Activated CD8-positive, alpha-beta T cell treated with anti-CD3 and anti-CD28 coated beads, Interleukin-2, amount 10 ng/mL, durations not matched to agents 7 days and 5 days (primary cell): ENCODE results near the gene LARP6. TPM values are rescaled to one million over a fixed set of nuclear protein-coding genes. Genes with fewer than 3 reads are reported as not detected.

Source experiments
- ATAC-seq: fragments of 150-1000 bp; cut with Tn5 transposase; one replicate; pipeline ENCODE4 v1.10.0; 2021; ENCODE audit warnings: moderate library complexity
- CTCF ChIA-PET: fragments of 350-600 bp; sonication (Branson Sonifier 250); formaldehyde crosslinking; loops from one replicate; lab custom pipeline; 2021; ENCODE audit warnings: antibody characterized with exemption; lab: Charles Lee
- POLR2A ChIA-PET: fragments of 350-600 bp; sonication (Branson Sonifier 250); formaldehyde crosslinking; loops from one replicate; lab custom pipeline; 2021; ENCODE audit warnings: antibody characterized with exemption; lab: Charles Lee
- DNase-seq: peaks from one replicate; pipeline ENCODE4 v3.0.0-alpha.2; 2020
- H3K27ac Mint-ChIP-seq: one replicate; pipeline ENCODE4 v1.8.0; 2021; ENCODE audit warnings: mild to moderate bottlenecking, mixed read lengths
- H3K27me3 Mint-ChIP-seq: one replicate; pipeline ENCODE4 v1.8.0; 2021; ENCODE audit warnings: low read depth, mixed read lengths
- H3K36me3 Mint-ChIP-seq: one replicate; pipeline ENCODE4 v1.8.0; 2021; ENCODE audit warnings: low read depth, mixed read lengths
- H3K4me1 Mint-ChIP-seq: one replicate; pipeline ENCODE4 v1.8.0; 2021; ENCODE audit warnings: low read depth, mixed read lengths
- H3K4me3 Mint-ChIP-seq: one replicate; pipeline ENCODE4 v1.8.0; 2021; ENCODE audit warnings: mild to moderate bottlenecking, mixed read lengths
- H3K9me3 Mint-ChIP-seq: one replicate; pipeline ENCODE4 v1.8.0; 2022; ENCODE audit warnings: mixed read lengths; ENCODE audit not compliant: insufficient read depth
- total RNA-seq, 2 experiments: library from RNA; stranded (reverse); gene quantifications; one replicate each; pipeline ENCODE4 v1.2.3, GENCODE V29; 2021

LARP6 gene
- total RNA-seq, 2 experiments from 2014 or later: not detected

DNA sequence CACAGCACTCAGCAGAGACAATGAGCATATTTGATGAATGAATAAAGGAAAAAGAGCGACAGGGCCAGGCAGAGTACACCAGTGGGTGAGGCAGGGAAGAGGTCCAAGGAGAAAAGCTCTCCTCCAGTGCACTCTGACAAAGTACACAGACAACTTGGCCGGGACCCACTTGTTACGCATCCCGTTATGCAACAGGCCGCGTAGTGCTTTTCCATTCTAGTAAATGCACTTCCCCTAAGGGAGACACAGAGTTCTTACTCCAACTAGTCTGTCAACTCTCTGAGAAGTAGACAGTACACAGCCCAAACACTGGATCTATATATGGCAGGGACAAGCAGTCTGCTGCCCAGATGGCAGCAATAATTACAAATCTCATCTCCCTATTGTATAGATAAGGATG, 18.5 kb downstream of the LARP6 start:
- Mint-ChIP-seq H3K9me3 (no peaks in the 10 kb centered on the region), H3K4me1 (no peaks in the 10 kb centered on the region), H3K27me3 (peaks cover 3% of the 10 kb centered on the region), H3K27ac (no peak overlapping the region), H3K4me3 (no peak overlapping the region), H3K36me3 (no peaks in the 10 kb centered on the region)
- ATAC-seq (no peak), DNase-seq (no peak)
- ChIA-PET CTCF (interaction anchor here (2.0 kb wide), 1 partner anchor 10 kb away, joined by 7 read pairs; no protein-coding TSS in a partner anchor), POLR2A (no interaction called here)

- Mint-ChIP-seq H3K4me1 (no peaks in the 10 kb centered on the region), H3K27me3 (peaks cover 3% of the 10 kb centered on the region), H3K27ac (no peak overlapping the region), H3K9me3 (no peaks in the 10 kb centered on the region), H3K4me3 (no peak overlapping the region), H3K36me3 (no peaks in the 10 kb centered on the region)
- CTCF ChIA-PET: interaction anchor here (2.0 kb wide), 1 partner anchor 10 kb away, joined by 7 read pairs; no protein-coding TSS in a partner anchor
- DNase-seq (no peak), ATAC-seq (no peak)
- POLR2A ChIA-PET: no interaction called here
These were observed 19.0 kb downstream of the LARP6 start for GRCh38 chr15:70834999-70835398.

DNA sequence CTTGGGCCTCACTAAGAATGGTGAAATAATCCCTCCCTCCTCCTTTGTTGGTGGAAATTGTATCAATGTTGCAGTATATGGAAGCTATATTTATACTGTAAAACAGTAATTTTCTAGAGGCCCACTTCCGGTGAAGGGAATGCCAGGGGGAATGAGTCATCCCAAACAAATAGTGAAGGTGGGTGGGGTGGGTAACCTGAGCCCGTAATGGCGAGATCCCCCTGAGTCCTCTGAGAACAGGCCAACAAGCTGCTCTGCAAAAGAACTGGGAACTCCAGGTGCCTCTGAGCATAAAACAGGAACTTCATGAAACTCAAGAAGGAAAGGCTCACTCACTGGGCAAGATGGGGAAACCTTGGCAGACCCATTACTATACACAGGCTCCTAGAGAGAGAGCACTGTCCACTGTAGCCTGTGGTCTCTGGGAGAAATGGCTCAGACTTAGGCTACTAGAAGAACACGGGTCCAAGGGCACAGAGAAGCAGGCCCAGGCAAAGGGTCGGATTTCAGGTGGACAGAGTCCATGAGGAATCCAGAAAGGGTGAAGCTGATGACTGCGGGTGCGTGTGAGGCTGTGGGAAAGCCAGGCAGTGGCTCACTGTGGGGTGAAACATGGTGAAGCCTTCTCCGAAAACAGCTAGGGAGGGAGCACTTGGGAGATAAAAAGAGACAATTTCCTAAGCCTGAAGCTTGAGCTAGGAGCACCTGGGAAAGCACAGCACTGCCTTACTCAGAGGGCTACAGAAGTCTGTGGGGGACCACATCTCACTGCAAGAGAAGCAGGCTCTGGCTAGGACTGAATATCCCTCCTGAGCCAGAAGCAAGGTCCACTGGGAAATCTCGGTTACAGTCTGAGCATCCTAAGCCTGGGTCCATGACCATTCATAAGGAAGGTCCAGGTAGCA, 19.8 kb downstream of the LARP6 start:
- DNase-seq (no peak), ATAC-seq (no peak)
- no peaks in the 10 kb centered on the region for H3K4me1 Mint-ChIP-seq
- H3K27ac Mint-ChIP-seq: no peak overlapping the region
- no peak overlapping the region for H3K4me3 Mint-ChIP-seq
- no peaks in the 10 kb centered on the region for H3K36me3 Mint-ChIP-seq
- H3K9me3 Mint-ChIP-seq: no peaks in the 10 kb centered on the region
- ChIA-PET POLR2A (no interaction called here), CTCF (interaction anchor here (2.1 kb wide), 1 partner anchor 9 kb away, joined by 6 read pairs; no protein-coding TSS in a partner anchor)
- peaks cover 7% of the 10 kb centered on the region for H3K27me3 Mint-ChIP-seq

GRCh38 chr15:70833422-70833821, 20.5 kb downstream of the LARP6 start:
- Mint-ChIP-seq H3K4me1 (no peaks in the 10 kb centered on the region), H3K4me3 (no peak overlapping the region)

DNA sequence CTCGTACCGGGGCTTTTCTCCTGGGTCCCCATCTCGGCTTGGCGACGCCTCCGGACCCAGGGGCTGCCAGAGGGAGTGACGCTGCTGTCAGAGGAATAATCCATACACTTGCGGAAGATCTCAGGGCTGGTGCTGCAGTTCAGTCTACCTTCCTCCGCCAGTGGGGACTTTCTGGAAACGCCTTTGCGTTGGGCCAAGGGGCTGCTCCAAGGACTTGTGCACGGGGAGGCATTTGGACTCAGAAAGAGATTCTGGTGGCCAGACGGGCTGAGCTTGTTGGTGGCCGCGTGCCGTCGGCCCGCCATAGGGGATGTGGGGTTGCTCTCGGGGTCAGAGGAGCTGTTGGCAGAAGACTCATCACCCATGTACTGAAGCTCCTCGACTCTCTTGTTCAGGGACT, 21.8 kb downstream of the LARP6 start:
- no peaks in the 10 kb centered on the region for H3K36me3 Mint-ChIP-seq
- H3K27me3 Mint-ChIP-seq: peaks cover 7% of the 10 kb centered on the region
- H3K4me1 Mint-ChIP-seq: no peaks in the 10 kb centered on the region
- CTCF ChIA-PET: interaction anchor here (2.1 kb wide), 1 partner anchor 7 kb away, joined by 6 read pairs; no protein-coding TSS in a partner anchor
- H3K27ac Mint-ChIP-seq: no peak overlapping the region
- DNase-seq: no peak
- POLR2A ChIA-PET: no interaction called here
- no peak overlapping the region for H3K4me3 Mint-ChIP-seq
- no peaks in the 10 kb centered on the region for H3K9me3 Mint-ChIP-seq
- no peak for ATAC-seq

More at GRCh38 chr15:70833422-70833821, 20.5 kb downstream of the LARP6 start:
- Mint-ChIP-seq H3K36me3 (no peaks in the 10 kb centered on the region), H3K27ac (no peak overlapping the region), H3K9me3 (no peaks in the 10 kb centered on the region), H3K27me3 (peaks cover 7% of the 10 kb centered on the region)
- CTCF ChIA-PET: interaction anchor here (2.1 kb wide), 1 partner anchor 9 kb away, joined by 6 read pairs; no protein-coding TSS in a partner anchor
- no peak for ATAC-seq
- DNase-seq: no peak
- POLR2A ChIA-PET: no interaction called here

DNA sequence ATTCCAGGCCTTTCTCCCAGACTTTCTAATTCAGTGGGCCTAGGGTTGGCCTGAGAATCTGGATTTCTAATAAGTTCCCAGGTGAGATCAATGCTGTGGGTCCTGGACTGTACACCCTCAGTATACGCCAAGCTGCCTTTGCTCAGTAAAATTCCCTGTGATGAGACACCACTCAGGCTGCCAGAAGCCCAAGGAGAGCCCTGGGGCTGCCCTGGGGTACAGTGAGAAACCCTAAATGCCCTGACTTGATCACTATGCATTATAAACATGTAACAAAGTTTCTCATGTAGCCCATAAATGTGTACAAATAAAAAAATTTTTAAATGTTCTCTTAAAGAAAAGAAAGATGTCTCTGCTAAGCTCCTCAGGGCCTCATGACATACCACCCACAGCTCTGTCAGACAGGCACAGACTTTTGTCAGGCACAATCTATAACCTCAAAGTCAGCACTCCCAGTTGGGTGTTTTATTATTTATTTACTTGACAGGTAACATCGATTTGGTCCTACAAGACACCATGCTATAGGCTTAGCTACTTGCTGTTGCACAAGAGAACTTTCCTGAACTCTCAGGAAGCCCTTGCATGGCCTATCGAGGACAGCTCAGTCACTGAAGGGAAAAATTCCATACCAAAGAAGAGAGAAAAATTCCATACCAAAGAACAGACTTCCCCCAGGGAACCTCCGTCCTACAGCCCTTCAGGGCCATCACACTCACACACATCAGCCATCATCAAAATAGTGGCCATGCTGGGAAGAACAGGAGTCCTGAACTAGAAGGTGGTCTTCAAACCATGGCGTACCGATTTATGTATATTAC, 22.7 kb downstream of the LARP6 start:
- ChIA-PET CTCF (interaction anchor here (0.9 kb wide), 1 partner anchor 609 kb away, joined by 3 read pairs; no protein-coding TSS in a partner anchor), POLR2A (no interaction called here)
- Mint-ChIP-seq H3K4me3 (no peak overlapping the region), H3K36me3 (no peaks in the 10 kb centered on the region), H3K27ac (no peak overlapping the region), H3K27me3 (peaks cover 7% of the 10 kb centered on the region), H3K9me3 (no peaks in the 10 kb centered on the region), H3K4me1 (peaks cover 1% of the 10 kb centered on the region)
- ATAC-seq: no peak
- no peak for DNase-seq

- no peak overlapping the region for H3K4me3 Mint-ChIP-seq
- ChIA-PET POLR2A (no interaction called here), CTCF (interaction anchor here (0.9 kb wide), 1 partner anchor 610 kb away, joined by 3 read pairs; no protein-coding TSS in a partner anchor)
- H3K36me3 Mint-ChIP-seq: no peaks in the 10 kb centered on the region
- peaks cover 1% of the 10 kb centered on the region for H3K4me1 Mint-ChIP-seq
- DNase-seq: no peak
- no peak overlapping the region for H3K27ac Mint-ChIP-seq
- H3K27me3 Mint-ChIP-seq: peaks cover 7% of the 10 kb centered on the region
- no peaks in the 10 kb centered on the region for H3K9me3 Mint-ChIP-seq
- no peak for ATAC-seq
These were observed 23.3 kb downstream of the LARP6 start for GRCh38 chr15:70830615-70831014.

DNA sequence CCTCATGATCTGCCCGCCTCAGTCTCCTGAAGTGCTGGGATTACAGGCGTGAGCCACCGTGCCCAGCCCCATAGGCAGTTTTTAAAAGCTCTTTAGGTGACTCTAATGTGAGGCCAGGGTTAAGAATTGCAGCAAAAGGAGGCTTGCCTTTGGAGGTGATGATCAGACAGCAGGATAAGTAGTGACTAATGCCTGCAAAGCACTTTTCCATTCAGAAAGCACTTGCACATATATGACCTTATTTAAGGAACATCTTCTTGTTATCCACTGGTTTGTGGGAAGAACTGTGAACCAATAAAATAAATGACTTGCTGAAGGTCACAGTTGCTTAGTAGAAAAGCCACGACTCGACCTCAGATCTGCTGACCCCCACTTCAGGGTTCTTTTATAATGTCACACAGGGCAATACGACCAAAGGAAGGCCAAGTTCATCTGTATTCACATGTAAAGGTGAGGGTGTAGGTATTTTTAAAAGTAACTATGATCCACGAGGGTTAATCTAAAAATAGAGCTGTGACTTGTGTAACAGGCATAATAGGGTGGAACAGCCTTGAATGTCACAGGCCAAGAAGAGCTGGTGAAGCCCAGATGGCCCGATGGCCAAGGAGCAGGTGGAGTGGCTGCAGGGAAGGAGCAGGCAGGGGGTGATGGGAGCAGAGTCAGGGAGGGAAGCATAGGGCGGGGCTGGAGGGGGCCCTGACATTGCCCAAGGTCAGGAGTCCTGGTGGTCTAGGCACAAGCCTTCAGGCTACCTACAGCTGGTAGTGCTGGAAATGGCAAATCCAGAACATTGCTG, 24.4 kb downstream of the LARP6 start:
- no peaks in the 10 kb centered on the region for H3K36me3 Mint-ChIP-seq
- peaks cover 6% of the 10 kb centered on the region for H3K27me3 Mint-ChIP-seq
- peaks cover 3% of the 10 kb centered on the region for H3K4me1 Mint-ChIP-seq
- ChIA-PET CTCF (interaction anchor here (1.0 kb wide), 1 partner anchor 12 kb away, joined by 3 read pairs; no protein-coding TSS in a partner anchor), POLR2A (no interaction called here)
- ATAC-seq: no peak
- H3K4me3 Mint-ChIP-seq: no peak overlapping the region
- DNase-seq: no peak
- no peaks in the 10 kb centered on the region for H3K9me3 Mint-ChIP-seq
- H3K27ac Mint-ChIP-seq: no peak overlapping the region

DNA sequence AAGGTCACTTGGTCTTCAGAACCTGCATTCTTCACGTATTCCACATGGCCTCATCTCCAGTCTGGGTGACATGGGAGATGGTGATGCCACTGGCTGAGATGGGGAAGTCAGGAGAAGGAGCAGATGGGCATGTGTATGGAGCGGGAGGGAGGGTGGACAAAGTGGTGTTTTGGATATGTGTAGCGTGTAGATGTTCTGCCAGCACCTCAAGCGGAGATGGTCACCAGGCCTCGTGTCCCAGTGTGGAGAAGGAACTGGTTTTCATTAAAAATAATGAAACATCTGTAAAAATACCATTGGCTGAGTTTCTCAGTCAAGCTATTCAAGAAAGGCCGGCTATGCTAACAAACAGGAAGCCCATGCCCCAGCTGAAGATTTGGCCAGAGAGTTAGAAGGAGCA, 26.2 kb downstream of the LARP6 start:
- Mint-ChIP-seq H3K4me1 (peaks cover 3% of the 10 kb centered on the region), H3K27ac (no peak overlapping the region), H3K4me3 (no peak overlapping the region), H3K9me3 (no peaks in the 10 kb centered on the region), H3K27me3 (peaks cover 6% of the 10 kb centered on the region), H3K36me3 (no peaks in the 10 kb centered on the region)
- ChIA-PET CTCF (interaction anchor here (0.8 kb wide), 1 partner anchor 147 kb away, joined by 3 read pairs; no protein-coding TSS in a partner anchor), POLR2A (no interaction called here)
- ATAC-seq: no peak
- no peak for DNase-seq

DNA sequence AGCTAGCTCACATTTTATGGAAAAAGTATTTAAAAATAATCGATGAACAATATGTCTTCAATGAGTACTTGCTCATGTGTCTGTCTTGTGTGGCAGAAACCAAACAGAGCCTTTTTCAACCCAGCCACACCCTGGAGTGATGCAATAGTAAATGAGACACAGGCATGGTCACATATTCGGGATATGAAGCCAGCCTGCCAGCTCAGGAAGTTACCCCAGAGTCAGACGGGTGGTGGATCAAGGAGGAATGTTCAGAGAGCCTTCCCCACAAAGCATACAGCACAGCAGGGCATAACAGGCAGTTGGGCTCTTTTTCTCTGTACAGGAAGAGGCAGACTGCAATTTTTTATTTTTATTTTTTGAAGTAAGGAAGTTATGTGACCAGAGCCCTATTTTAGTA, 27.3 kb downstream of the LARP6 start:
- Mint-ChIP-seq H3K27ac (no peak overlapping the region), H3K36me3 (no peaks in the 10 kb centered on the region), H3K9me3 (no peaks in the 10 kb centered on the region), H3K27me3 (peaks cover 6% of the 10 kb centered on the region), H3K4me3 (no peak overlapping the region), H3K4me1 (peaks cover 3% of the 10 kb centered on the region)
- ChIA-PET CTCF (interaction anchor here (1.5 to 3.7 kb wide), 3 partner anchors 13 to 618 kb away, joined by 4 to 11 read pairs (median 5); no protein-coding TSS in a partner anchor), POLR2A (no interaction called here)
- no peak for ATAC-seq
- DNase-seq: no peak

GRCh38 chr15:70825841-70826240, 28.1 kb downstream of the LARP6 start:
- no peak overlapping the region for H3K27ac Mint-ChIP-seq
- H3K36me3 Mint-ChIP-seq: no peaks in the 10 kb centered on the region
- CTCF ChIA-PET: interaction anchor here (1.3 to 3.7 kb wide), 6 partner anchors 10 to 618 kb away, joined by 4 to 12 read pairs (median 6); no protein-coding TSS in a partner anchor
- peaks cover 3% of the 10 kb centered on the region for H3K4me1 Mint-ChIP-seq
- POLR2A ChIA-PET: no interaction called here
- ATAC-seq (no peak), DNase-seq (no peak)
- H3K4me3 Mint-ChIP-seq: no peak overlapping the region
- H3K27me3 Mint-ChIP-seq: peaks cover 6% of the 10 kb centered on the region
- no peaks in the 10 kb centered on the region for H3K9me3 Mint-ChIP-seq
